Stimulated activated CD4-positive, alpha-beta T cell treated with anti-CD3 and anti-CD28 coated beads, Interleukin-1b, Interleukin-23, amount 100 ng/mL, for 4 hours (primary cell): ENCODE results near the gene APOBEC3B.
"Not testable (repeated sequence)": the region's sequence is repeated elsewhere in the genome, so short reads cannot be mapped to it uniquely, and the experiment has no call there.

Experiments
- DNase-seq, 2 donors: peaks; one replicate each; pipeline ENCODE4 v3.0.0-alpha.2; 2020; ENCODE audit warnings: low read depth in 2 of 2

The APOBEC3B gene

DNA sequence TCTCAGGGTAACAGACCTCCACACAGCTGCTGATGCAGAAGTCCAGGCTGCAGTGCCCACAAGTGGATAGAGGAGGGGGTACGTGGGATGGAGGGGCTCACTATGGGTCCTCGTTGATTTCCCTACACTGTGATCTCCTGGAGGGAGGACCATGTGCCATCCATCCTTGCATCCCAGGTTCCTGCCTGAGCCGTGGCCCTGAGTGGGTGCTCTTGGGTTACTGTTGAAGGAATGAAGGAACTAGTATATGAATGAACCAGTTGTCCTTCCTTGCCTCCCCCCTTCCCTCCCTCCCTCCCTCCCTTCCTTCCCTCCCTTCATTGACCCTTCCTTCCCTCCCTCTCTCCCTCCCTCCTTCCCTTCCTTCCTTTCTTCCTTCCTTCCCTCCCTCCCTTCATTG, 15.4 kb downstream of the APOBEC3B start:
- no peak for DNase-seq

DNA sequence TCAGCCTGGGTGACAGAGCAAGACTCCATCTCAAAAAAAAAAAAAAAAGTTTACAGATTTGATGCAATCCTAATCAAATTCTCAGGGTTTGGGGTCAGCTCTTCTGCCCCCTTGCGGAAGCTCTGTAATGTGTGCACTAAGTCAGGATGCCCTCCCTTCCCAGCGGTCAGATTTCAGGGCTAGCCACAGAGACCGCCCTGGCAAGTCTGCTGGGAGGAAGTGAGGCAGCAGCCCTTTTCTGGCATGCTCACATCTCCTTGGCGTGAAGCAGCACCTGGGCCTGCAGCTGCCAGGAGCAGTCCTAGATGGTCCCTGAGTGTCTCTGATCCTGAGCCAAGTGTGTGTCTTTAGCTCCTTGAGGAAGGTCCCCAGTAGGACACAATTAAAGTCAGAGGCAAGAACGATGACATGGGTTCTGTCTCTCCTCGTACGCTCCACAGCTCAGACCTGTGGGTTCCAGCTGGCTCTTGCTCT, 21.1 kb downstream of the APOBEC3B start:
- peak; percentile 47 to 60 for DNase-seq

DNA sequence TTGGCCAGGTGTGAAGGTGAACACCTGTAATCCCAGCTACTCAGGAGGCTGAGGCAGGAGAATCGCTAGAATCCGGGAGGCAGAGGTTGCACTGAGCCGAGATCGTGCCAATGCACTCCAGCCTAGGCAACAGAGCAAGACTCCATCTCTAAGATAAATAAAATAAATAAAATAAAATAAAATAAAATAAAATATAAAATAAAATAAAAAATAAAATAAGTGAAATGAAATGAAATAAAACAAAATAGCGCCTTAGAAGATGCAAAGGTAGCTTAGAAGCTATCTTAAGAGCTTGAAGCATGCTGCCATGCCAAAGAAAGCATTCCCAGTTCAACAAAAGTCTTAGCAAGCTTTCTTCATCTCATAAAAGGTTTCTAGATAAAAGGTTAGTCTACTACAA, 25.0 kb downstream of the APOBEC3B start:
- DNase-seq: no peak

DNA sequence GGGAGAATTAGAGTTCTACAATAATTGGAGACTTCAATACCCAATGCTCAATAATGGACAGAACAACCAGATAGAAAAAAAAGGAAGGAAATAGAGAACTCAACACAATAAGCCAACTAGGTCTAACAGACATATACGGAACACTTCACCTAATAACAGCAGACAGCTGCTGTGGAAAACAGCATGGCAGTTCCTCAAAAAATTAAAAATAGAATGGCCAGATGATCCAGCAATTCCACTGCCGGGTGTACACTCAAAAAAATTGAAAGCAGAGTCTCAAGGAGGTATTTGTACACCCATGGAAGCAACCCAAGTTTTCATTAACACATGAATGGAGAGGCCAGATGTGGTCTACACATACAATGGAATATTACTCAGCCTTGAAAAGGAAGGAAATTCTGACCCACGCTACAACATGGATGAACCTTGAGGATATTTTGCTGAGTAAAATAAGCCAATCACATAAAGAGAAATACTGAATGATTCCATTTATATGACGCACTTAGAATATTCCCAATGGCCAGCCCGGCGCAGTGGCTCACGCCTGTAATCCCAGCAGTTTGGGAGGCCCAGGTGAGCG, 26.2 kb downstream of the APOBEC3B start:
- not testable (repeated sequence) for DNase-seq

DNA sequence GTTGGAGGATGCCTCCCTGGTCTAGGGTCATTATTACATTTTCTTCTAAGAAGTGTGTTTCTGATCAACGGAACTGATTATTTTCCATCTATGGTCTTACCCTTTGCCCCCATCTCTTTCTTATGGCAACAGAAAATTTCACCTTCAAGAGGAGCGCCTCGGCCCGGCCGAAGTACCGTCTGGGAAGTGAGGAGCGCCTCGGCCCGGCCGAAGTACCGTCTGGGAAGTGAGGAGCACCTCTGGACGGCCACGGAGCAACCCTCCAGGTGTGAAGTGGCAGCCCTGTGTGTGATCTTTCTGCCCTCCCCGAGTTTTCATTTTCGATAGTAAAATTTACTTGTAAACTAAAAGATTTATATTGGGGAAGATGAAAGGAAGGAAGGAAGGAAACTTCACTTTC, 28.8 kb downstream of the APOBEC3B start:
- no peak for DNase-seq

DNA sequence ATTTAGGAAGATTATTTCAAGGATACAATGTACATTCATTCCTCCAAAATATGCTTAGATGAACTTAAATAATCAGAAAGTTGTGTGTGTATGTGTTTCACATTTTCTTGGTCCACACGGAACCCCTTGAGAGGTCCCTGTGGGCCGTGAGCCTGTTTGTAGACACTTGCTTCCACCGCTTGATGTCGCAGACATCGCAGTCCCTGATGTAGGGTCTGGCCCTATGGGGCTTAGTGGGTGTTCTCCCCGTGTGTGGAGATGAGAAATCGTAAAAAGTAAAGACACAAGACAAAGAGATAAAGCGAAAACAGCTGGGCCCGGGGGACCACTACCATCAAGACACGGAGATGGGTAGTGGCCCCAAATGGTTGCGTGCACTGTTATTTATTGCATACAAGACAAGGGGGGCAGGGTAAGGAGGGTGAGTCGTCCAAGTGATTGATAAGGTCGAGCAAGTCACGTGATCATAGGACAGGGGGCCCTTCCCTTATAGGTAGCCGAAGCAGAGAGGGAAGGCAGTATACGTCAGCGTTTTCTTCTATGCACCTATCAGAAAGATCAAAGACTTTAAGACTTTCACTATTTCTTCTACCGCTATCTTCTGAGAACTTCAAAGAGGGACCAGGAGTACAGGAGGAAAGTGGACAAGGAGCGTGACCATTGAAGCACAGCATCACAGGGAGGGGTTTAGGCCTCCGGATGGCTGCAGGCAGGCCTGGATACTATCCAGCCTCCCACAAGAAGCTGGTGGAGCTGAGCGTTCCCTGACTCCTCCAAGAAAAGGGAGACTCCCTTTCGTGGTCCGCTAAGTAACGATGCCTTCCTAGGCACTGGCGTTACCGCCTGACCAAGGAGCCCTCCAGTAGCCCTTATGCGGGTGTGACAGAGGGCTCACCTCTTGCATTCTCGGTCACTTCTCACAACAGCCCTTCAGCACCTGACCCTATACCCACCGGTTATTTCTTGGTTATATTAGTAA, 30.7 kb downstream of the APOBEC3B start:
- DNase-seq: no peak

DNA sequence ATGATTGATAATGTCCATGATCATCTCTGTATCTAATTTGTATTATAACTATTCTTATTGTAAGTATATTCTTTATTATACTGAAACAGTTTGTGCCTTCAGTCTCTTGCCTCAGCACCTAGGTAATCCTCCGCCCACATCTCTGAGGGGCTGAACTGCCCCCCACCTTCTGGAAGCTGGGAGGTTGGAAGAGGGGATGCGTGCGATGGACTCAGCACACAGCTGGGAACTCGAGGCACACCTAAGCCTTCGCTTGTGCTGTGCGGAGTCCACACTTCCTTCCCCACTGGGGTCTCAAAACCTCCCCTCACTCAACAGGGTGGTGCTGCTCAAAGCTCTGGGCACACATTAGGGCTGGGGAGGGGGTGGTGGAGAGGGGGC, 31.4 kb downstream of the APOBEC3B start:
- DNase-seq: not testable (repeated sequence)

DNA sequence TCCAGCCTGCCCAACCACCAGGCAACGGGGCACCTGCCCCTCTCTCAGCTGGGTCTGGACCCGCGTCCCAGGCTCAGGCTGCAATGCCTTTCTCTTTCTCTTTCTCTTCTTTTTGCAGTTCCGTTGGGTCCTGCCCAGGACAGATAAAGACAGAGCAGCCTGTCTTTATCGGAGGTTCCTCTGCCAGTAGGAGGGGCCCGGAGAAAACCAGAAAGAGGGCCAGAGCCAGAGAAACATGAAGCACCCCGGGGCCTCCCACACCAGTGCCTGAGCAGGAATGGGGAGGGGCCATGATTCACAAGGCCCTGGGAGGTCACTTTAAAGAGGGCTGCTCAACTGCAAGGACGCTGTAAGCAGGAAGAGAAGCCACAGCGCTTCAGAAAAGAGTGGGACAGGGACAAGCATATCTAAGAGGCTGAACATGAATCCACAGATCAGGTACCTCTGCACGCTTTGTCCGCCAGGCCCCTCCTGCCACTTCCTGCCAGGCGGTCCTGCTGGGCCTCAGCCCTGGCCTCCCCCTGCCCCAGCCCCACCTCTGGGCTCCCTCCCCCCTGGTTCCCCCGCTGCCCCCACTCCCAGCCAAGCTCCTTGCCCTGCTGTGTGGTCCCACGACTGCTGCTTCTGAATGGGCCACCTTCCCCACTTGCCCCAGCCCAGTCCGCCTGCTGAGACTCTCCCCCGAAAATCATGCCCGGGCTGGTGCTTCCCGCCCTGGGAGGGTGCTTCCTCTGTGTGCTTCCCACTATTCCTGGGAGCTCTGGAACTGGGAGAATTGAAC, 32.0 kb downstream of the APOBEC3B start, which contains the start of gene APOBEC3C:
APOBEC3C (plus strand) TSS at position 316 of the 781 bp plus-strand sequence; CDS start at position 422, 106 bp downstream.
- DNase-seq: peak; percentile 51 to 64

DNA sequence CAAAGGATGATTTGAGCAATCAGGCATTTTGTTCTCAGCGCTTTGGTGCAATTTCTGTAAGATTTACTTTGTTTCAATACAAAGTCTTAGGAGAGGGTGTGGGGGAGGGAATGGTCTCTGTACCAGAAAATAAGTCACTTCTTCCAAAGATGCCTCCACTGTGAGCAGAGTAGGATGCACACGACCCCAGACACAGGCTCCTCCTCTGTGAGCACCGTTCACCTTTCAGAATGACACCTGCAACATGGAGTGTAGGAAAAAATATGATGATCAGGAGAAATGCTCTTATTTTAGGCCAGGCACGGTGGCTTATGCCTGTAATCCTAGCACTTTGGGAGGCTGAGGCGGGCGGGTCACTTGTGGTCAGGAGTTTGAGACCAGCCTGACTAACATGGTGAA, 32.6 kb downstream of the APOBEC3B start:
- DNase-seq: not testable (repeated sequence)

DNA sequence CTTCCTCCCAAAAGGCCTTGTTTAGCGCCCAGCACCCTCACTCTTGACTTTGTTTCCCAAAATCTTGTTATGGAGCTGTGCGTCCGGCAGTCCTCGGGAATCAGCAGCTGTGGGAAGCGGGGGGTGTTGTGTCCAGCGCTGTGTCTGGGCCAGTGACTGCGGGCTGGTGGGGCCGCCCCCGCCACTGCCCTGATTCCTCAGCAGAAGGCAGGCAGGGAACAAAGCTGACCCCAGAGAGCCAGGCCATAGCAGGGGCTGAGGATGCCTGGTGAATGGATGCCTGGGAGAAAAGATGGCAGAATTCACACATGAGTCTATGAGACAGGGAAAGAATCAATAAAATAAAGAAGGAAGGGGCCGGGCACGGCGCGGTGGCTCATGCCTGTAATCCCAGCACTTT, 34.4 kb downstream of the APOBEC3B start:
- DNase-seq: no peak

DNA sequence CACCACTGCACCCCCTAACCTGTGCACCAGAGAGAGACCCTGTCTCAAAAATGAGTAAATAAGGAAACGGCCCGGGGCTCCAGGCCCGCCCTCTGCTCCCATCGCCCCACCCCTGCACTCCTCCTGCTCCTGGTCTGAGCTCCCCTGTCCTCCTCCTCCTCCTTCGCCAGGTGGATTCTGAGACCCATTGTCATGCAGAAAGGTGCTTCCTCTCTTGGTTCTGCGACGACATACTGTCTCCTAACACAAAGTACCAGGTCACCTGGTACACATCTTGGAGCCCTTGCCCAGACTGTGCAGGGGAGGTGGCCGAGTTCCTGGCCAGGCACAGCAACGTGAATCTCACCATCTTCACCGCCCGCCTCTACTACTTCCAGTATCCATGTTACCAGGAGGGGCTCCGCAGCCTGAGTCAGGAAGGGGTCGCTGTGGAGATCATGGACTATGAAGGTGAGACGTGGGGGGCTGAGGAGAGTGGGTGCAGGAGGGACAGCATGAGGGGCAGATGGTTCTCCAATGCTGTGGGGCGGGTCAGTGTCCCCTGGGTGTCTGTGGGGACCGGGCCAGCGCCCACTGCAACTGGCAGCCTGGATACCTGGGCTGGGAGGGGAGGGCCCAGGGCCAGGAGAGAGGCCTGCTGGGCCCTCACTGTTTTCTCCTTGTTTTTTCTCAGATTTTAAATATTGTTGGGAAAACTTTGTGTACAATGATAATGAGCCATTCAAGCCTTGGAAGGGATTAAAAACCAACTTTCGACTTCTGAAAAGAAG, 35.6 kb downstream of the APOBEC3B start:
- no peak for DNase-seq

DNA sequence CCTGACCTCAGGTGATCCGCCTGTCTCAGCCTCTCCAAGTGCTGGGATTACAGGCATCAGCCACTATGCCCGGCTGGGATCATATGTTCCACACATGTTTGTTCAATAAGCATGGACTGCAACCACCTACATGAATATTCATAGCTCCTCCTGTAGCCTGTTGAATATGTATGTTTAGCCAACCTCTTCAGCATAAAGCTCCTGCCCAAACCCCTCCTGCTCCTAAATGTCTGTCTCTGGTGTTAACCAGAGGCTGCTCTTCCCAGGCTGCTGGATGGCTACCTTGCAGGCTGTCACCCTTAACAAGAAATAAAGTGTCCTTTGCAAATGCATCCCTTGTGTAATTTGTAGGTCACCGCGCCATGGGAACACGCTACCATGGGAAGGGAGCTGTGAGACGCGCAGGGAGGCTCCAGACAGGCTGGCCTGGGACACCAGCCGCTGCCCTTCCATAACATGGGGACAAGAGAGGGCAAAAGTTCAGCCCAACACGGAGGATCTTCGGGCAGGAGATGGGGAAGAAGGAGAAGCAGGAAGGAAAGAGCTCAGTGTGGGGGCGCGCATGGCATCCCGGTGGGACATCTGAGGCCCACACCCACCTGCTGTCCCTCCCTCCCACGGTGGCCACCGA, 38.0 kb downstream of the APOBEC3B start:
- DNase-seq: not testable (repeated sequence)

DNA sequence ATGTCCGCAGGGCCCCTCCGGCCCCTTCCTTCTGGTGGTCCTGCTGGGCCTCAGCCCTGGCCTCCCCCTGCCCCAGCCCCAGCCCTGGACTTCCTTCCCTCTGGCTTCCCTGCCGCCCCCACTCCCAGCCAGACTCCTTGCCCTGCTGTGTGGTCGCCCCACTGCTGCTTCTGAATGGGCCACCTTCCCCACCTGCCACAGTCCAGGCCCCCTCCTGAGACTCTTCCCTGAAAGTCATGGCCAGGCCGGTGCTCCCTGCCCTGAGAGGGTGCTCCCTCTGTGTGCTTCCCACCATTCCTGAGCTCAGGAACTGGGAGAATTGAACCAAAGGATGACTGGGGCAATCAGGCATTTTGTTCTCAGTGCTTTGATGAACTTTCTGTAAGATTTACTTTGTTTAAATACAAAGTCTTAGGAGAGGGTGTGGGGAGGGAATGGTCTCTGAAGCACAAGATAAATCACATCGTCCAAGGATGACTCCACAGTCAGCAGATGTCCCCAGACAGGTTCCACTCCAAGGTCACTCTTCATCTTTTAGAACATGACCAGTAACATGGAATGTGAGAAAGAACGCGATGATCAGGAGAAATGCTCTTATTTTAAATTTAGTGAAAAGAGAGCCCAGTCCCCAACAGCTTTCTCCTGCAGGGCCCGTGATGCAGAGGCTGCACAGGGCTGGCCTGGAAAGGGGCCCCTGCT, 39.6 kb downstream of the APOBEC3B start:
- no peak for DNase-seq

DNA sequence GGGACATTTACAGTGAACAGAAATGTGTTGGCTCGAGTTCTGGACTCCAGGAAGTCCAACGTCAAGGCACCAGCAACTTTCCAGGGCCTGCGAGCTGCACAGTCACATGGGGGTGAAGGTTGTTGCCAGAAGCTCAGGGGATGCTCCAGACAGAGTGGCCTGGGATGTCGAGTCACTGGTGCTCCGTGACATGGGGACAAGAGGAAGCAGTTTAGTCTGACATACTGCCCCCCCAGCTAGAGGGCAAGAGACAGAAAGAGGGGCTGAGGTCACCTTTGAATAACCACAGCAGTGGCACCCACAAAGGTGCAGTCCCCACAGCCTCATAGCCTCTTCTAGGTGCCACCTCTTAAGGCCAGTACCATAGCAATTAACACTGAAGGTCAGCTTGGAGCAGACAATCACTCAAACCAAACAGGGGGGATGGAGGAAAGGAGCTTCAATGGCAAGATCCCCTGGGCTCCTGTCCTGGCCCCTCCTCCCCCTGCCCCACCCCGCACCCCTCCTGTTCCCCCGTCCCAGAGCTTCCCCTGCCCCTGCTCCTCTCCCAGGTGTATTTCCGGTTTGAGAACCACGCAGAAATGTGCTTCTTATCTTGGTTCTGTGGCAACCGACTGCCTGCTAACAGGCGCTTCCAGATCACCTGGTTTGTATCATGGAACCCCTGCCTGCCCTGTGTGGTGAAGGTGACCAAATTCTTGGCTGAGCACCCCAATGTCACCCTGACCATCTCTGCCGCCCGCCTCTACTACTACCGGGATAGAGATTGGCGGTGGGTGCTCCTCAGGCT, 42.6 kb downstream of the APOBEC3B start:
- DNase-seq: no peak

DNA sequence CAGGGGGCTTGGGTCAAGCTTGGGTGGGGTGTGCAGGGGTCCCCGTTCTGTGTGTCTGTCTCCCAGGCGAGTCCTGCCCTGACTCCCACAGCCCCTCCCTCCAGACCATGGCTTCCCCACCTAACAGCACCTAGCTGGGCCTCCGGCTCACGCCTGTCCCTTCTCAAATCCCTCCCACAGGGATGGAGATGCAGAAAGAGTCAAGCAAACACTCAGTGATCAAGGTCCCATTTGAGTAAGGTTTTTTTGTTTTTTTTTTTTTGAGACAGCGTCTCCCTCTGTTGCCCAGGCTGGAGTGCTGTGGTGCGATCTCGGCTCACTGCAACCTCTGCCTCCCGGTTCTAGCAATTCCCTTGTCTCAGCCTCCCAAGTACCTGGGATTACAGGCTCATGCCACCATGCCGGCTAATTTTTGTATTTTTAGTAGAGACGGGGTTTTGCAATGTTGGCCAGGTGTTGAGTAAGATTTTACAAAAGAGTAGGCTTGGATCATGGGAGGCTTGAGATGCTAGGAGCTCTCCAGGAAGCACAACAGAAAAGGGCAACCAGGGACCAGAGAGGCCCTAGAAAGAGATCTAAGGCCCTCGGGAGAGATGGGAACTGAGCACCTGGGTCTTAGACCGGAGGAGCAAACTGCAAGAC, 44.5 kb downstream of the APOBEC3B start:
- DNase-seq: no peak

DNA sequence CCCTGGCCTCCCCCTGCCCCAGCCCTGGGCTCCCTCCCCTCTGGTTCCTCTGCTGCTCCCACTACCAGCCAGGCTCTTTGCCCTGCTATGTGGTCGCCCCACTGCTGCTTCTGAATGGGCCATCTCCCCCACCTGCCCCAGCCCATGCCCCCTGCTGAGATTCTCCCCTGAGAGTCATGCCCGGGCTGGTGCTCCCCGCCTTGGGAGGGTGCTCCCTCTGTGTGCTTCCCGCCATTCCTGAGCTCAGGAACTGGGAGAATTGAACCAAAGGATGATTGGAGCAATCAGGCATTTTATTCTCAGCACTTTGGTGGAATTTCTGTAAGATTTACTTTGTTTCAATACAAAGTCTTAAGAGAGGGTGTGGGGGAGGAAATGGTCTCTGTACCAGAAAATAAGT, 45.6 kb downstream of the APOBEC3B start:
- no peak for DNase-seq

DNA sequence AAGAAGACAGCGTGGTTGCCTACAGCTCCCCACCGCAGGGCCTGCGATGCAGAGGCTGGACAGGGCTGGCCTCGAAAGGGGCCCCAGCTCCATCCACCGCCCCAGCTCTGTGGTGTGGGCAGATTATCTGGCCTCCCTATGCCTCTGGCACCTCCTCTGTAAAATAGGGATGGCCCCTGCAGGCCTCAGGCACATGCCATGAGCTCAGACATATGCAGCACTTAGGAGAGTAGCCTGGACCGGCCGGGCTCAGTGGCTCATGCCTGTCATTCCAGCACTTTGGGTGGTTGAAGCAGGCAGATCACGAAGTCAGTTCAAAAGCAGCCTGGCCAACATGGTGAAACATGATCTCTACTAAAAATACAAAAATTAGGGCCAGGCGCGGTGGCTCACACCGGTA, 46.1 kb downstream of the APOBEC3B start:
- no peak for DNase-seq

DNA sequence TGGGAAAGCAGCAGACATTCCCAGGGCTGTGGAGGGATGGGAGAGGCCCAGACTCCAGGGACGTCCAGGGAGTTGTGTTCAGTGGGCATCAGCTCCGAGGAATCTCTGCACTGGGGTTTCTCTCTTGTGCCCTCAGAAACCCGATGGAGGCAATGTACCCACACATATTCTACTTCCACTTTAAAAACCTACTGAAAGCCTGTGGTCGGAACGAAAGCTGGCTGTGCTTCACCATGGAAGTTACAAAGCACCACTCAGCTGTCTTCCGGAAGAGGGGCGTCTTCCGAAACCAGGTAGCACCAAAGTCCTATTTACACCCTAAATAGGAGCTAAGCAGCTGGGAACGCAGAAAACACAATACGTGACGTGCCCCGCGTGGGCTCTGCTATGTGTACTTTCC, 47.1 kb downstream of the APOBEC3B start:
- DNase-seq: no peak

DNA sequence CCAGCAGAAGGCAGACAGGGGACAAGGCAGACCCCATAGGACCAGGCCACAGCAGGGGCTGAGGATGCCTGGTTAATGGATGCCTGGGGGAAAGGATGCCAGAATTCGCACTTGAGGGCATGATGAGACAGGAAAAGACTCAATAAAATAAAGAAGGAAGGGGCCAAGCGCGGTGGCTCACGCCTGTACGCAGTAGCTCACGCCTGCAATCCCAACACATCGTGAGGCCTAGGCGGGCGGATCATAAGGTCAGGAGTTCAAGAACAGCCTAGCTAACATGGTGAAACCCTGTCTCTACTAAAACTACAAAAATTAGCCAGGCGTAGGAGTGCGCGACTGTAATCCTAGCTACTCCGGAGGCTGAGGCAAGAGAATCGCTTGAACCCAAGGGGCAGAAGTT, 48.6 kb downstream of the APOBEC3B start:
- no peak for DNase-seq
